K562 (cell line): ENCODE results near the gene RABGAP1L. TPM values are rescaled to one million over a fixed set of nuclear protein-coding genes. Genes with fewer than 3 reads are reported as not detected.

Experiments
- E2F3 ChIP-seq: fragments of 250-450 bp; sonication (Bioruptor Pico); IDR thresholded peaks from 2 replicates; pipeline ENCODE4 v1.4.0; 2020; ENCODE audit warnings: mild to moderate bottlenecking
- GTF2E2 ChIP-seq: fragments of 200-800 bp; sonication (Bioruptor generic); IDR thresholded peaks from 2 replicates; pipeline ENCODE4 v1.6.1; 2016; ENCODE audit warnings: missing genetic modification characterization, missing compliant biosample characterization
- MEIS2 ChIP-seq: fragments of 450-650 bp; IDR thresholded peaks from 2 replicates; pipeline ENCODE4 v1.6.1; 2014; ENCODE audit warnings: mild to moderate bottlenecking; ENCODE audit not compliant: partially characterized antibody
- NR1H2 ChIP-seq: sonication (generic); formaldehyde crosslinking; IDR thresholded peaks from 2 replicates; pipeline ENCODE4 v1.4.0; 2020; ENCODE audit warnings: mild to moderate bottlenecking, missing genetic modification reagents
- RBM39 ChIP-seq: fragments of 200-400 bp; formaldehyde crosslinking; optimal IDR thresholded peaks from 2 replicates; pipeline ENCODE3; 2018; ENCODE audit warnings: low read depth, low read length
- TAF1 ChIP-seq: IDR thresholded peaks from 2 replicates; pipeline ENCODE4 v1.6.1; 2011; ENCODE audit warnings: mild to moderate bottlenecking, low read length, moderate library complexity; ENCODE audit not compliant: insufficient read depth, control insufficient read depth, severe bottlenecking; ENCODE audit errors: extremely low read depth
- XRCC5 ChIP-seq: fragments of 200-400 bp; formaldehyde crosslinking; IDR thresholded peaks from 2 replicates; pipeline ENCODE4 v1.6.1; 2017; ENCODE audit warnings: low read depth, mild to moderate bottlenecking, low read length
- ZNF24 ChIP-seq: fragments of 450-650 bp; IDR thresholded peaks from 2 replicates; pipeline ENCODE4 v1.6.1; 2016
- ZSCAN29 ChIP-seq: fragments of 450-650 bp; IDR thresholded peaks from 2 replicates; pipeline ENCODE4 v1.6.1; 2017
- polyA plus RNA-seq, 8 experiments: library from polyadenylated mRNA; depleted of rRNA in 4 of 8; stranded (reverse) in 5 of 8; unstranded in 3 of 8; fragments of >200 nt; fragmentation: Nextera tagmentation in 2 of 8; fragmentation: Illumina TruSeq in 1 of 8; extraction: Ambion mirVana in 2 of 8; extraction: Trizol in 1 of 8; gene quantifications; 2 replicates each; pipeline versions ENCODE4 v1.2.1 to v1.2.3, GENCODE V29; 2011 to 2014; ENCODE audit warnings: inconsistent platforms in 1 of 8, missing spikeins in 1 of 8
- total RNA-seq, 7 experiments: library from RNA; depleted of rRNA in 6 of 7; stranded (reverse); fragments of >200 nt in 6 of 7; fragmentation: Illumina TruSeq in 2 of 7; extraction: Trizol in 2 of 7; gene quantifications; 2 replicates each; pipeline versions ENCODE4 v1.2.1 to v1.2.3, GENCODE V29; 2011 to 2021; ENCODE audit warnings: low replicate concordance in 1 of 7
- TF ChIP-seq, protein P1 (sequence below): sonication (generic); IDR thresholded peaks from 2 replicates; pipeline ENCODE4 v1.6.1; 2016
- TF ChIP-seq, protein P2 (sequence below): sonication (generic); formaldehyde crosslinking; IDR thresholded peaks from 2 replicates; pipeline ENCODE4 v1.8.1; 2023; ENCODE audit warnings: mild to moderate bottlenecking, missing genetic modification reagents
- TF ChIP-seq, protein P3 (sequence below), 2 experiments: fragments of 450-650 bp in 1 of 2; sonication (generic) in 1 of 2; formaldehyde crosslinking in 1 of 2; IDR thresholded peaks in 1 of 2; conservative IDR thresholded peaks in 1 of 2; 2 replicates each; pipeline versions ENCODE4 v1.6.1 to v1.8.1; 2016 to 2023; ENCODE audit warnings: mild to moderate bottlenecking in 2 of 2, moderate library complexity in 2 of 2, inconsistent platforms in 1 of 2, missing genetic modification reagents in 1 of 2
- TF ChIP-seq, protein P4 (sequence below), 2 experiments: fragments of 450-650 bp in 1 of 2; sonication (generic) in 1 of 2; formaldehyde crosslinking in 1 of 2; IDR thresholded peaks; 2 replicates each; pipeline versions ENCODE4 v1.7.1 to v1.9.0; 2016 to 2022; ENCODE audit warnings: inconsistent platforms in 1 of 2, mild to moderate bottlenecking in 1 of 2, missing genetic modification reagents in 1 of 2

Gene RABGAP1L
- total and polyA plus RNA-seq, 9 of the 15 experiments (the other 6 are each of a cell fraction or from before 2014, with no cell fraction given), result 16.5 to 44.9 (median 26.7) TPM

DNA sequence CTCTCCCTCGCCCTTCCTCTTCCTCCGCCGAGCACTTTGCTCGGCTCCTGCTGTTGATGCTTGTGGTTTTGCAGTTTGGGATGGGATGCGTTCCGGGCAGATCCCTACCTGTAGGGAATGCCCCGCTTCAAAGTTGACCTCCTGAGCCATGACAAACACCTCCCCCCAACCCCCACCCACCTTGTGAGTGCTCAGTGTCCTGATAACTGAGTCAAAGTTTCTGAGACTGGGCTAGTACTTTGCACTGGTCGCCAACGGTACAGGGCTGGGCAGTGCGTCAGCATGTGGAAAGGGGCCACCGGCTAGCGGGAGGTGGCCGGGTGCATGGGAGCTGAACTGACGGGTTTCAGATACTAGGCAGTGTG, 771 bp downstream of the RABGAP1L start (continued):
- TF ChIP-seq ZNF24 (0 out of 2 replicates have a peak, but pooled peaks have one; percentile 42), GTF2E2 (tag) (peak; percentile 83; the same call in 1 of the 2 replicates), NR1H2 (CRISPR knock-in tag) (no peak), MEIS2 (peak; percentile 1), XRCC5 (0 out of 2 replicates have a peak, but pooled peaks have one; percentile 0), TAF1 (peak; percentile 38), E2F3 (CRISPR knock-in tag) (no peak), ZSCAN29 (peak; percentile 46; the same call in 1 of the 2 replicates), RBM39 (peak; percentile 74)
- TF ChIP-seq, protein P1, sequence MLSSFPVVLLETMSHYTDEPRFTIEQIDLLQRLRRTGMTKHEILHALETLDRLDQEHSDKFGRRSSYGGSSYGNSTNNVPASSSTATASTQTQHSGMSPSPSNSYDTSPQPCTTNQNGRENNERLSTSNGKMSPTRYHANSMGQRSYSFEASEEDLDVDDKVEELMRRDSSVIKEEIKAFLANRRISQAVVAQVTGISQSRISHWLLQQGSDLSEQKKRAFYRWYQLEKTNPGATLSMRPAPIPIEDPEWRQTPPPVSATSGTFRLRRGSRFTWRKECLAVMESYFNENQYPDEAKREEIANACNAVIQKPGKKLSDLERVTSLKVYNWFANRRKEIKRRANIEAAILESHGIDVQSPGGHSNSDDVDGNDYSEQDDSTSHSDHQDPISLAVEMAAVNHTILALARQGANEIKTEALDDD, result peak; percentile 78; the same call in 1 of the 2 replicates
- TF ChIP-seq, protein P2, sequence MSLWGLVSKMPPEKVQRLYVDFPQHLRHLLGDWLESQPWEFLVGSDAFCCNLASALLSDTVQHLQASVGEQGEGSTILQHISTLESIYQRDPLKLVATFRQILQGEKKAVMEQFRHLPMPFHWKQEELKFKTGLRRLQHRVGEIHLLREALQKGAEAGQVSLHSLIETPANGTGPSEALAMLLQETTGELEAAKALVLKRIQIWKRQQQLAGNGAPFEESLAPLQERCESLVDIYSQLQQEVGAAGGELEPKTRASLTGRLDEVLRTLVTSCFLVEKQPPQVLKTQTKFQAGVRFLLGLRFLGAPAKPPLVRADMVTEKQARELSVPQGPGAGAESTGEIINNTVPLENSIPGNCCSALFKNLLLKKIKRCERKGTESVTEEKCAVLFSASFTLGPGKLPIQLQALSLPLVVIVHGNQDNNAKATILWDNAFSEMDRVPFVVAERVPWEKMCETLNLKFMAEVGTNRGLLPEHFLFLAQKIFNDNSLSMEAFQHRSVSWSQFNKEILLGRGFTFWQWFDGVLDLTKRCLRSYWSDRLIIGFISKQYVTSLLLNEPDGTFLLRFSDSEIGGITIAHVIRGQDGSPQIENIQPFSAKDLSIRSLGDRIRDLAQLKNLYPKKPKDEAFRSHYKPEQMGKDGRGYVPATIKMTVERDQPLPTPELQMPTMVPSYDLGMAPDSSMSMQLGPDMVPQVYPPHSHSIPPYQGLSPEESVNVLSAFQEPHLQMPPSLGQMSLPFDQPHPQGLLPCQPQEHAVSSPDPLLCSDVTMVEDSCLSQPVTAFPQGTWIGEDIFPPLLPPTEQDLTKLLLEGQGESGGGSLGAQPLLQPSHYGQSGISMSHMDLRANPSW (CRISPR knock-in tag), result peak; percentile 86; the same call in 1 of the 2 replicates
- TF ChIP-seq, protein P3, sequence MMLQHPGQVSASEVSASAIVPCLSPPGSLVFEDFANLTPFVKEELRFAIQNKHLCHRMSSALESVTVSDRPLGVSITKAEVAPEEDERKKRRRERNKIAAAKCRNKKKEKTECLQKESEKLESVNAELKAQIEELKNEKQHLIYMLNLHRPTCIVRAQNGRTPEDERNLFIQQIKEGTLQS (IDR thresholded peaks at IDR 0.05), result 0 out of 2 replicates have a peak, but pooled peaks have one; percentile 27
- TF ChIP-seq, protein P3 (CRISPR knock-in tag; conservative IDR thresholded peaks at IDR 0.05), result no peak
- TF ChIP-seq, protein P4, sequence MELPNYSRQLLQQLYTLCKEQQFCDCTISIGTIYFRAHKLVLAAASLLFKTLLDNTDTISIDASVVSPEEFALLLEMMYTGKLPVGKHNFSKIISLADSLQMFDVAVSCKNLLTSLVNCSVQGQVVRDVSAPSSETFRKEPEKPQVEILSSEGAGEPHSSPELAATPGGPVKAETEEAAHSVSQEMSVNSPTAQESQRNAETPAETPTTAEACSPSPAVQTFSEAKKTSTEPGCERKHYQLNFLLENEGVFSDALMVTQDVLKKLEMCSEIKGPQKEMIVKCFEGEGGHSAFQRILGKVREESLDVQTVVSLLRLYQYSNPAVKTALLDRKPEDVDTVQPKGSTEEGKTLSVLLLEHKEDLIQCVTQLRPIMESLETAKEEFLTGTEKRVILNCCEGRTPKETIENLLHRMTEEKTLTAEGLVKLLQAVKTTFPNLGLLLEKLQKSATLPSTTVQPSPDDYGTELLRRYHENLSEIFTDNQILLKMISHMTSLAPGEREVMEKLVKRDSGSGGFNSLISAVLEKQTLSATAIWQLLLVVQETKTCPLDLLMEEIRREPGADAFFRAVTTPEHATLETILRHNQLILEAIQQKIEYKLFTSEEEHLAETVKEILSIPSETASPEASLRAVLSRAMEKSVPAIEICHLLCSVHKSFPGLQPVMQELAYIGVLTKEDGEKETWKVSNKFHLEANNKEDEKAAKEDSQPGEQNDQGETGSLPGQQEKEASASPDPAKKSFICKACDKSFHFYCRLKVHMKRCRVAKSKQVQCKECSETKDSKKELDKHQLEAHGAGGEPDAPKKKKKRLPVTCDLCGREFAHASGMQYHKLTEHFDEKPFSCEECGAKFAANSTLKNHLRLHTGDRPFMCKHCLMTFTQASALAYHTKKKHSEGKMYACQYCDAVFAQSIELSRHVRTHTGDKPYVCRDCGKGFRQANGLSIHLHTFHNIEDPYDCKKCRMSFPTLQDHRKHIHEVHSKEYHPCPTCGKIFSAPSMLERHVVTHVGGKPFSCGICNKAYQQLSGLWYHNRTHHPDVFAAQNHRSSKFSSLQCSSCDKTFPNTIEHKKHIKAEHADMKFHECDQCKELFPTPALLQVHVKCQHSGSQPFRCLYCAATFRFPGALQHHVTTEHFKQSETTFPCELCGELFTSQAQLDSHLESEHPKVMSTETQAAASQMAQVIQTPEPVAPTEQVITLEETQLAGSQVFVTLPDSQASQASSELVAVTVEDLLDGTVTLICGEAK (IDR thresholded peaks at IDR 0.05), result no peak
- TF ChIP-seq, protein P4 (CRISPR knock-in tag; IDR thresholded peaks at IDR 0.05), result no peak
